ENCODE results near the gene EPHB2.

- no peak for TF ChIP-seq CTCF (IDR thresholded peaks at IDR 0.05)
- no peak for TF ChIP-seq ZFX (IDR thresholded peaks at IDR 0.05; ENCODE audit: borderline replicate concordance)
Measured at GRCh38 chr1:22729912-22730311, 19.3 kb downstream of the EPHB2 start.

Data from 22Rv1 (cell line).